RWPE1 (cell line): ENCODE data around the gene LDLRAD4.

Source experiments
- CTCF ChIA-PET: fragments of 350-600 bp; sonication (Branson Sonifier 250); formaldehyde crosslinking; extraction: SDS; loops from one replicate; lab custom pipeline; 2021; lab: Yijun Ruan, JAX
- POLR2A ChIA-PET: fragments of 400-600 bp; formaldehyde crosslinking; extraction: SDS; loops from one replicate; lab custom pipeline; 2020; ENCODE audit warnings: antibody characterized with exemption; ENCODE audit not compliant: low non-redundant PET; lab: Yijun Ruan, JAX
- DNase-seq: peaks from one replicate; pipeline ENCODE4 v3.0.0; 2012; ENCODE audit warnings: low spot score
- H3K27ac ChIP-seq: fragments of 450-650 bp; 2 replicates; pipeline ENCODE4 v1.5.1; 2017
- CTCF ChIP-seq: fragments of 450-650 bp; conservative IDR thresholded peaks from 2 replicates; pipeline ENCODE4 v1.5.1; 2017; ENCODE audit warnings: low read depth, mild to moderate bottlenecking

LDLRAD4 gene

GRCh38 chr18:13211534-13211933 is 7.0 kb upstream of the LDLRAD4 start:
- ChIA-PET POLR2A (no interaction called here), CTCF (interaction anchor here (0.6 kb wide), 2 partner anchors 52 to 418 kb away, joined by 3 to 5 read pairs; no protein-coding TSS in a partner anchor)
- TF ChIP-seq CTCF = no peak
- DNase-seq = no peak
- no peak overlapping the region for H3K27ac ChIP-seq

- CTCF ChIA-PET = interaction anchor here (0.7 kb wide), 1 partner anchor 408 kb away, joined by 3 read pairs; no protein-coding TSS in a partner anchor
Measured at GRCh38 chr18:13213036-13213795, 5.3 kb upstream of the LDLRAD4 start.

GRCh38 chr18:13214609-13215008 is 4.0 kb upstream of the LDLRAD4 start:
- H3K27ac ChIP-seq = no peak overlapping the region
- CTCF ChIA-PET = no interaction called here
- no peak for TF ChIP-seq CTCF

More at GRCh38 chr18:13213036-13213795, 5.3 kb upstream of the LDLRAD4 start:
- no peak for TF ChIP-seq CTCF
- no peak overlapping the region for H3K27ac ChIP-seq
- no peak for DNase-seq
- POLR2A ChIA-PET = no interaction called here

GRCh38 chr18:13216092-13216582 is 2.4 kb upstream of the LDLRAD4 start:
- peak; percentile 76 for TF ChIP-seq CTCF
- ChIA-PET CTCF (interaction anchor here (0.5 to 1.2 kb wide), 9 partner anchors 13 to 664 kb away, joined by 3 to 8 read pairs (median 3); no protein-coding TSS in a partner anchor), POLR2A (no interaction called here)
- no peak overlapping the region for H3K27ac ChIP-seq
- peak; percentile 31 for DNase-seq

More at GRCh38 chr18:13214609-13215008, 4.0 kb upstream of the LDLRAD4 start:
- no peak for DNase-seq
- POLR2A ChIA-PET = no interaction called here

GRCh38 chr18:13216711-13217465 is 1.7 kb upstream of the LDLRAD4 start:
- H3K27ac ChIP-seq = peak overlapping the region; percentile 45
- no peak for DNase-seq
- POLR2A ChIA-PET = no interaction called here
- peak; percentile 67 for TF ChIP-seq CTCF
- CTCF ChIA-PET = interaction anchor here (0.5 to 1.2 kb wide), 8 partner anchors 13 to 664 kb away, joined by 3 to 8 read pairs (median 3); no protein-coding TSS in a partner anchor

- TF ChIP-seq CTCF = no peak; the same call in 1 of the 2 replicates
- CTCF ChIA-PET = interaction anchor here (0.5 to 1.3 kb wide), 2 partner anchors 56 to 147 kb away, joined by 3 to 8 read pairs; no protein-coding TSS in a partner anchor
- POLR2A ChIA-PET = no interaction called here
- no peak for DNase-seq
- H3K27ac ChIP-seq = peak overlapping the region; percentile 45
Measured at GRCh38 chr18:13217466-13217961, 1.0 kb upstream of the LDLRAD4 start.
